Measurements from ENCODE around the gene GRHL1.
A peak's percentile ranks its signal among the peaks of the same experiment; 100 is the strongest.

GRHL1 gene

DNA sequence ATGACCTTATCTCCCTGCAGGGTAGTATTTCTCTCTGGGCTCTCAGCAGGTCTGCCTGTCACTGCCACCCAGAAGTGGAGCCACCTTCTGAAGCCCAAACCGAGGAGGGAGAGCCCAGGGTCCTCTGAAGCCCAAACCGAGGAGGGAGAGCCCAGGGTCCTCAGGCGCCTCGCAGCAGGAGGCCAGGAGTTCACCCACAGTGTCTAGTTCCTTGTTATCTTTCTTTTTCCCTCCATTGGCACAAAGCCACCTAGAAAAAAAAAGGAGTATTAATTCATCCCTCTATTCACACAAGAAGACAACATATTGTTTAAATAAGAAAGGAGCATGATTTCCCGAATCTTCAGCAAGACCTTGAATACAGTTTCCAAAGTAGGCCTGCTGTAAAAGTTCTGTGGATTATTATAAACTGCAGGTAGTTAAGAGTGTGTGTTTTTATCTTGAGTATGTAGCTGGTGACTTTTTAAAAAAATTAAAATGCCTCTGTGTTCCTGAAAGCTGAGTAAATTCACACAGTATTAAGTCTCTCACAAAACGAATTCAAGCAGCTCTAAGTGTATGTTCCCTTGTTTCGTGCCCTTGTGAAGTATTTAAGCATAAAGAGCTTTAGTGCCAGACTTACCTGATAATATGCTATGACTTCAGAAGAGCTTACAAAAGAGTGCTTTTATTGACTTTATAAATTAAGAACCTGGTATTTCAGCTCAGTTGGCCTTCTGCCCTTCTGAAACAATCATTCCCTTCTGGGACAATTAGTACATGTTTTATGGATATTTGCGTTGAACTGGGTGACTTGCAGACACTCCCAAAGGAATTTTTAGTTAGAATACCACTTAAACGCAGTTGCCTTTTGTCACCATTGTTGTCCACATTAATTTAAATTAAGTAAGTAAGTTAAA, 11.7 kb upstream of the GRHL1 start:
- CTCF ChIA-PET: interaction anchor here (1.0 to 3.6 kb wide), 2 partner anchors 43 to 125 kb away, joined by 4 to 23 read pairs; no protein-coding TSS in a partner anchor
- POLR2A ChIA-PET: no interaction called here

DNA sequence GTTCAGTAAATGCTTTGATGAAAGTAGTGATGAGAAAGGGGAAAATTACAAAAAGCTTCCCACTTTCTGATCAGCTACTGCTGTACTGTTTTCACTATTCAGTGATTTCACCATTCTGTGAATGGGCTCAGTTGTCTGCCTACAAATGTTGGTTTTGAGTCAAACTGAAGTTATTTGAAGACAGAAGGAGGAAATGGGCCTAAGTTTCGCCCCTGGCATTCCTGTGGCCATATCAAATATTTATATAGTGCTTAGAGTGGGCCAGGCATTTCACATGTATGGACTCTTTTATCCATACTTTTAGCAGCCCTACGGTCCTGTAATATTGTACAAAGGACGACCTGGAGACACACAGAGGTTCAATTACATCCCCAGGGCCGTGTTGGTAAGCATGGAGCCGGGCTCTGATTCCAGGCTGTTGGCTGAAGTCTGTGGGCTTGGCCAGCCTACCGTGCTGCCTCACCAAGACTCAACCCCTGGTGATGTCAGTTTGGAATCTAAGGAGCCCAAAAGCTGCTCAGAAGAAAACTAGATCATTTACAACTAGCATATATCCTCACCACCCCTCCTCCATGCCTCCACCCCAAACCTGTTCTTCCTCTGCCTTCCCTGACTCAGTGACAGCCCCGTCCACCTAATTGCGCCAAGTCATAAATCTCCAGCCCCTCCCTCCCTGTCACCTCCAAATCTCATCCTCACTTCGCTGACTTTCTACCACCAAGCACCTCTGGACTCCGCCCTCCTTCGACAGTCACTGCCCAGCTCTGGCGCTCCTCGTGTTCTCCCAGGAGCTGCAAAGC, 10.1 kb upstream of the GRHL1 start:
- TF ChIP-seq, protein P1, sequence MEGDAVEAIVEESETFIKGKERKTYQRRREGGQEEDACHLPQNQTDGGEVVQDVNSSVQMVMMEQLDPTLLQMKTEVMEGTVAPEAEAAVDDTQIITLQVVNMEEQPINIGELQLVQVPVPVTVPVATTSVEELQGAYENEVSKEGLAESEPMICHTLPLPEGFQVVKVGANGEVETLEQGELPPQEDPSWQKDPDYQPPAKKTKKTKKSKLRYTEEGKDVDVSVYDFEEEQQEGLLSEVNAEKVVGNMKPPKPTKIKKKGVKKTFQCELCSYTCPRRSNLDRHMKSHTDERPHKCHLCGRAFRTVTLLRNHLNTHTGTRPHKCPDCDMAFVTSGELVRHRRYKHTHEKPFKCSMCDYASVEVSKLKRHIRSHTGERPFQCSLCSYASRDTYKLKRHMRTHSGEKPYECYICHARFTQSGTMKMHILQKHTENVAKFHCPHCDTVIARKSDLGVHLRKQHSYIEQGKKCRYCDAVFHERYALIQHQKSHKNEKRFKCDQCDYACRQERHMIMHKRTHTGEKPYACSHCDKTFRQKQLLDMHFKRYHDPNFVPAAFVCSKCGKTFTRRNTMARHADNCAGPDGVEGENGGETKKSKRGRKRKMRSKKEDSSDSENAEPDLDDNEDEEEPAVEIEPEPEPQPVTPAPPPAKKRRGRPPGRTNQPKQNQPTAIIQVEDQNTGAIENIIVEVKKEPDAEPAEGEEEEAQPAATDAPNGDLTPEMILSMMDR (IDR thresholded peaks at IDR 0.05; ENCODE audit: insufficient read depth, low read length, missing control alignments): no peak
- ChIA-PET POLR2A (interaction anchor here (1.4 kb wide), 1 partner anchor 99 kb away, joined by 3 read pairs; the partner anchor contains the start of gene TAF1B), CTCF (interaction anchor here (1.0 to 3.6 kb wide), 6 partner anchors 23 to 141 kb away, joined by 3 to 23 read pairs (median 4); partner anchors contain the start of gene TAF1B)
- H3K4me3 ChIP-seq (ENCODE audit: low read depth, low read length): no peak overlapping the region
- peak; percentile 45 for DNase-seq (ENCODE audit: low read depth, low spot score)

More for the DNA sequence above, 11.7 kb upstream of the GRHL1 start:
- TF ChIP-seq, protein P1 (IDR thresholded peaks at IDR 0.05; ENCODE audit: insufficient read depth, low read length, missing control alignments): no peak
- no peak for DNase-seq (ENCODE audit: low read depth, low spot score)
- H3K4me3 ChIP-seq (ENCODE audit: low read depth, low read length): no peak overlapping the region

DNA sequence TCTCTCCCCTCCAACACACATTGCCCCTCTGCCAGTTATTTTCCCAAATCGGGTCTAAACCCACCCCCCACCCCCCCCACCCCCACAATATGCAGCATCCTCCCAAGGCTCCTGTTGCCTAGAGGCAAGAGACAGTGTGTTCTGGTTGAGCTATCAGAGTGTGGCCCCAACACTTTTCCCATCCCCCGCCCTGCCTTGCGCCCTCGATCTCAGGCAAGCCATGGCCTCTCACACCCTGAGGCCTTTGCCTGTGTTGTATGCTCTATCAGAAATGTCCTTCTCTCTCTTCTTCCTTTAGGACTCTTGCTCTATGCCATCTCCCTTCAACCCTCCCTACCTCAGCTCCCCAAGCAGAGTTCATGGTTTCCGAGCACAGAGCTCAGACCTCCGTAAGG, 9.5 kb upstream of the GRHL1 start:
- TF ChIP-seq, protein P1 (IDR thresholded peaks at IDR 0.05; ENCODE audit: insufficient read depth, low read length, missing control alignments): no peak
- CTCF ChIA-PET: interaction anchor here (1.0 to 3.6 kb wide), 6 partner anchors 22 to 143 kb away, joined by 3 to 23 read pairs (median 4); partner anchors contain the start of gene TAF1B
- no peak overlapping the region for H3K4me3 ChIP-seq (ENCODE audit: low read depth, low read length)
- no peak for DNase-seq (ENCODE audit: low read depth, low spot score)
- POLR2A ChIA-PET: interaction anchor here (1.4 kb wide), 1 partner anchor 99 kb away, joined by 3 read pairs; the partner anchor contains the start of gene TAF1B

DNA sequence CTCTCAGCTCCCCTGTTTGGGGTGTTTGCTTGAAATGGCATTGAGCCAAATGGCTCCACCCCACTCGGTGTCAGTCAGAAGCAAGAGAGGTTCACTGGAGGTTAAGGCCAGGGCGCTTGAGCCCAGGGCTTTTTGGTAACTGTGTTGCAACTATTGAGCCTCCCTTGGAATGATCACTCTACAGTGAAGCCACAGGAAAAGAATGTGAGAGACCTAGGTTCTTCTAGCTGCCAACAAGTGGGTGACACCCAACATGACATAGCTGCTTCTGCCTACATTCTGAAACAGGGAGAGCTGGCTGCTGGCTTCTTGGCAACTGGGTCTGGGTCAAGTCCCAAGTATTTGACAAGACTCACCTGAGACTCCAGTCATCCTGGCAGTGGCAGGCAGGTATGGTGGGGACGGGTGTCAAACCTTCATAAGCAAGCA, 7.1 kb upstream of the GRHL1 start:
- TF ChIP-seq, protein P1 (IDR thresholded peaks at IDR 0.05; ENCODE audit: insufficient read depth, low read length, missing control alignments): no peak
- H3K4me3 ChIP-seq (ENCODE audit: low read depth, low read length): no peak overlapping the region
- ChIA-PET CTCF (interaction anchor here (0.8 to 3.3 kb wide), 3 partner anchors 40 to 490 kb away, joined by 3 to 18 read pairs (median 5); no protein-coding TSS in a partner anchor), POLR2A (no interaction called here)
- DNase-seq (ENCODE audit: low read depth, low spot score): no peak

DNA sequence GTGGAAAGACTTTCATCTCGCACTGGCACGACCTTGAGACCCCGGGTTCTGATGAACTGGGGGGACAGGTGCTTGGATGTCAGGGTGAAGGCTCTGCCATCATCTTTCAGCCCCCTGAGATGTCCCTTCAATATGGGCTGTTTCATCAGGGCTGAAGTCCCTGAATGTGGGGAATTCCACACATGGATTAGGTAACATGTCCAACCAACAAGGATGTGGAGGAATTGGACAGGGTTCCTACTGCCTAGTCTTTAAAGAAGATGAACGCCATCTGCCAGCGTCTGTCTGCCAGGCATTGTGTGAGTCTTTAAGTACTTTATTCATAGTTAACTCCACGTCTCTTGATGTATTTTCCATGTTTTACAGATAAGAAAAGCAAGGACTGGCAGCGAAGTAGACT, 5.9 kb upstream of the GRHL1 start:
- no peak for DNase-seq (ENCODE audit: low read depth, low spot score)
- TF ChIP-seq, protein P1 (IDR thresholded peaks at IDR 0.05; ENCODE audit: insufficient read depth, low read length, missing control alignments): no peak
- POLR2A ChIA-PET: no interaction called here
- CTCF ChIA-PET: interaction anchor here (1.3 to 3.3 kb wide), 2 partner anchors 27 to 131 kb away, joined by 4 to 18 read pairs; no protein-coding TSS in a partner anchor
- H3K4me3 ChIP-seq (ENCODE audit: low read depth, low read length): no peak overlapping the region
